ENCODE measurements around the gene CEP78.

- TF ChIP-seq CTCF (IDR thresholded peaks at IDR 0.05) = no peak
- TF ChIP-seq POLR2A (IDR thresholded peaks at IDR 0.05) = no peak
Measured at GRCh38 chr9:78291240-78291925, 55.5 kb downstream of the CEP78 start.
